Measurements from ENCODE around the gene ABCC3.

The ABCC3 gene

DNA sequence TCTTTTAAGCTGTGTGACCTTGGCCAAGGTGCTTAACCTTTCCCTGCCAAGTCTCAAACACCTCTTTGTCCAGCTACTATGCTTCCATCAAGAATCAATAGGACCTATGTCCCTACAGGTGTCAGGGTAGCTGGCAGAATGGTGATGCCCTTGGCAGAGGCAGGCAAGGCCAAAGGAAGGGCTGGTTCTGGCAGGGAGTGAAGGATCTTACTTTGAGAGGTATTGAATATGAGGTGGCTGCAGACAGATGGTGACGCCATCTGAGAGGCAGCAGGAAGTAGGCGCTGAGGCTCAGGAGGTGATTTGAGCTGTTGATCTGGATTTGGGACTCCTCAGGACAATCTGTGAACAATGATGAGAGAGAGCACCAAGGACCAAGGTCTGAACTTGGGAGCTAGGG, 12.5 kb downstream of the ABCC3 start:
- peak overlapping the region; percentile 39; the same call in 1 of the 2 replicates for H3K27ac ChIP-seq
- TF ChIP-seq, protein P1, sequence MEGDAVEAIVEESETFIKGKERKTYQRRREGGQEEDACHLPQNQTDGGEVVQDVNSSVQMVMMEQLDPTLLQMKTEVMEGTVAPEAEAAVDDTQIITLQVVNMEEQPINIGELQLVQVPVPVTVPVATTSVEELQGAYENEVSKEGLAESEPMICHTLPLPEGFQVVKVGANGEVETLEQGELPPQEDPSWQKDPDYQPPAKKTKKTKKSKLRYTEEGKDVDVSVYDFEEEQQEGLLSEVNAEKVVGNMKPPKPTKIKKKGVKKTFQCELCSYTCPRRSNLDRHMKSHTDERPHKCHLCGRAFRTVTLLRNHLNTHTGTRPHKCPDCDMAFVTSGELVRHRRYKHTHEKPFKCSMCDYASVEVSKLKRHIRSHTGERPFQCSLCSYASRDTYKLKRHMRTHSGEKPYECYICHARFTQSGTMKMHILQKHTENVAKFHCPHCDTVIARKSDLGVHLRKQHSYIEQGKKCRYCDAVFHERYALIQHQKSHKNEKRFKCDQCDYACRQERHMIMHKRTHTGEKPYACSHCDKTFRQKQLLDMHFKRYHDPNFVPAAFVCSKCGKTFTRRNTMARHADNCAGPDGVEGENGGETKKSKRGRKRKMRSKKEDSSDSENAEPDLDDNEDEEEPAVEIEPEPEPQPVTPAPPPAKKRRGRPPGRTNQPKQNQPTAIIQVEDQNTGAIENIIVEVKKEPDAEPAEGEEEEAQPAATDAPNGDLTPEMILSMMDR (conservative IDR thresholded peaks at IDR 0.05; ENCODE audit: low read depth) = no peak
- no peak for DNase-seq (ENCODE audit: low spot score)
- CTCF ChIA-PET = interaction anchor here (0.6 to 0.8 kb wide), 2 partner anchors 9 to 10 kb away, joined by 3 read pairs; no protein-coding TSS in a partner anchor
- POLR2A ChIA-PET (ENCODE audit: low non-redundant PET) = interaction anchor here (0.5 kb wide), 1 partner anchor 58 kb away, joined by 12 read pairs; no protein-coding TSS in a partner anchor

DNA sequence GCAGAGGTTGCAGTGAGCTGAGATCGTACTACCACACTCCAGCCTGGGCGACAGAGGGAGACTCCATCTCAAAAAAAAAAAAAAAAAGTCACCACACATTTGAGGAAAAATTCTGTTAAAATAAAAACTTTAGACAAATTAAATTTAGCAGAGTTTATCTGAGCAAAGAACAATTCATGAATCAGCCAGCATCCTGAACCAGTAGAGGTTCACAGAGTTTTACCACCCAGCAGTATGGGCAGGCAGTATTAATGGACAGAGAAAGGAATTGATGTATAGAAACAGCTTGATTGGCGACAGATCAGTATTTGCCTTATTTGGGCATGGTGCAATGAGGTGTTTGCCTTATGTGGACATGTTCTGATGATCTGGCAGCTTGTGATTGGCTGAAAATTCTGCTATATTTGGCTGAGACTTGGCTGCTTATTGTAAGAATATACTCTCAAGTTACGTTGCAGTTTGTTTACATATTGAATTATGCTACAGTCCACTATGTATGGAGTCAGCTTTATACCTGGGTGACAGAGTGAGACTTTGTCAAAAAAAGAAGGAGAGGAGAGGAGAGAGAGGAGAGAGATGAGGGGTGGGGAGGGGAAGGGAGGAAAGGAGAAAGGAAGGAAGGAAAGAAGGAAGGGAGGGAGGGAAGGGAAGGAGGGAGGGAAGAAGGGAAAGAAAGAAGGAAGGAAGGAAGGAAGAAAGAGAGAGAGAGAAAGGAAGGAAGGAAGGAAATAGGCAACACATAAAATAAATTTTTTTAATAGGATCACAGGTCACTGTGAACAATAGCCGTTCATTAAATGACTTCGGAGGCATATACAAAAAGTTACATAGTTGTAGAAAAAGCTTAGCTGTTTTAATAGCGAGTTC, 14.6 kb downstream of the ABCC3 start:
- CTCF ChIA-PET = interaction anchor here (0.6 to 0.7 kb wide), 2 partner anchors 10 to 520 kb away, joined by 3 read pairs; no protein-coding TSS in a partner anchor
- POLR2A ChIA-PET (ENCODE audit: low non-redundant PET) = no interaction called here
- H3K27ac ChIP-seq = peak overlapping the region; percentile 32; the same call in 1 of the 2 replicates
- TF ChIP-seq, protein P1 (conservative IDR thresholded peaks at IDR 0.05; ENCODE audit: low read depth) = no peak
- DNase-seq (ENCODE audit: low spot score) = peak; percentile 45

DNA sequence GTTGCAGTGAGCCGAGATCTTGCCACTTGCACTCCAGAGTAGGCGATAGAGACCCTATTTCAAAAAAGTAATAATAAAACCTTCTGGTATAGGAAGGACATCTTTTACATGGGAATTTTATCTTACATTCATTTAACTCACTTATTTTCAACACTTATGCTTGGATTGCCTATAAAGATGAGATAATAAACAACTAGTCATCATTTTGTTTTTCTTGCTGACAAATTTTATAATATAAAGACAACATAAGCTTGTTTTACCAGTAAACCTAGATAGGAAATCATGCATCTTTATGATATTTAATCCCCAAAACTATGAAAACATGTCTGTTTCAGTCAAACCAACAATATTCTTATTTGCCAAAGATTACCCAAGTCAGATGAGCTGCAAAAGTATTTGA, 17.0 kb downstream of the ABCC3 start:
- peak overlapping the region; percentile 19; the same call in 1 of the 2 replicates for H3K27ac ChIP-seq
- ChIA-PET POLR2A (ENCODE audit: low non-redundant PET) (no interaction called here), CTCF (interaction anchor here (0.7 kb wide), 2 partner anchors 13 to 35 kb away, joined by 3 read pairs; no protein-coding TSS in a partner anchor)
- no peak for DNase-seq (ENCODE audit: low spot score)
- TF ChIP-seq, protein P1 (conservative IDR thresholded peaks at IDR 0.05; ENCODE audit: low read depth) = no peak

DNA sequence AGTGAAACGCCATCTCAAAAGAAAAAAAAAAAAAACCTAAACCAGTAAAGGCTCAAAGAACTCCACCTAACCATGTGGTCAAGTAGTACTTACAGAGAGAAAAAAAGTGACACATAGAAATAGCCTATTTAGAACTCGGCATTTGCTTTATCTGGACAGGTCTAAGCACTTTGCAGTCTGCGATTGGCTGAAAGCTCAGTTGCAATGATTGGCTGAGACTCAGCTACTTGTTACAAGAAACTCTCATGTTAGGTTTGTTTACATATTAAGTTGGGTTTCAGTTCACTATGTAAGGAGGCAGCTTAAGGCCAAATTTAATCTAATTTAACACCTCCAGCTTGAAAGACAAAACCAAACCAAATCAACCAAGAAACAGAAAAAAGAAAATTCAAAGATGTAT, 19.1 kb downstream of the ABCC3 start:
- H3K27ac ChIP-seq = 0 out of 2 replicates have a peak overlapping the region, but pooled peaks have one; percentile 11
- TF ChIP-seq, protein P1 (conservative IDR thresholded peaks at IDR 0.05; ENCODE audit: low read depth) = no peak
- ChIA-PET POLR2A (ENCODE audit: low non-redundant PET) (interaction anchor here (0.7 kb wide), 2 partner anchors 15 to 170 kb away, joined by 3 read pairs; no protein-coding TSS in a partner anchor), CTCF (interaction anchor here (0.7 kb wide), 1 partner anchor 17 kb away, joined by 7 read pairs; no protein-coding TSS in a partner anchor)
- no peak for DNase-seq (ENCODE audit: low spot score)

DNA sequence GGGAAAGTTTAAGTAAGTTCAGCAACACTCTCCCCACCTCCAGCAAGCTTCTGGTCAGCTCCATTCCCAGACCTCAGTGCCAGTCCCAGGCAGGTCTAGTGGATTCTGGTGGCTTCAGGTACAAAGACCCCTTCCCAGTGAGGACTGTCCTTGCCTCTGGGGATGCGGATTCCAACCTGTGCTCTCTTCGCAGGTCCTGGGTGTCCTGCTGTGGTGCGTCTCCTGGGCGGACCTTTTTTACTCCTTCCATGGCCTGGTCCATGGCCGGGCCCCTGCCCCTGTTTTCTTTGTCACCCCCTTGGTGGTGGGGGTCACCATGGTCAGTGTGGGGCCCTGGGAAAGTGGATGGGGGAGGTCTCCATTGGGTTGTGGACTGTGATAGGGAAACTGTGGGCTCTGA, 21.8 kb downstream of the ABCC3 start:
- CTCF ChIA-PET = no interaction called here

DNA sequence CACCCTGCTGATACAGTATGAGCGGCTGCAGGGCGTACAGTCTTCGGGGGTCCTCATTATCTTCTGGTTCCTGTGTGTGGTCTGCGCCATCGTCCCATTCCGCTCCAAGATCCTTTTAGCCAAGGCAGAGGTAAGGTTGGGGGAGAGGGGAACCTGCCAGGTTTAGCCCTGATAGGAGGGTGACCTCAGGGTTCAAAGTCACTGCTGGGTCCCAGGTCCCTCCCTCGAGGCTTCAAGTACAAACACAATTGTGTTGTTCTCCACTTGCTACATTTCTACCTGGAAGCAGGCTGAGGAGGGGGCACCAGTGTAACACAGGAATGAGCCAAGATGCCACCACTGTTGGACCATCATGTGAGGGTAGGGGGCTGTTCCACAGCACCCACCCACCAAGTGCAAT, 22.4 kb downstream of the ABCC3 start:
- ChIA-PET CTCF (interaction anchor here (0.6 kb wide), 1 partner anchor 101 kb away, joined by 3 read pairs; no protein-coding TSS in a partner anchor), POLR2A (ENCODE audit: low non-redundant PET) (no interaction called here)
- DNase-seq (ENCODE audit: low spot score) = no peak
- TF ChIP-seq, protein P1 (conservative IDR thresholded peaks at IDR 0.05; ENCODE audit: low read depth) = no peak
- peak overlapping the region; percentile 85 for H3K27ac ChIP-seq

More for the DNA sequence above, 21.8 kb downstream of the ABCC3 start:
- POLR2A ChIA-PET (ENCODE audit: low non-redundant PET) = no interaction called here
- H3K27ac ChIP-seq = peak overlapping the region; percentile 85
- no peak for DNase-seq (ENCODE audit: low spot score)
- TF ChIP-seq, protein P1 (conservative IDR thresholded peaks at IDR 0.05; ENCODE audit: low read depth) = no peak

All from RWPE1 (cell line).